Retinal pigment epithelial cell (primary cell): Measurements from ENCODE around the gene NKX3-2.

Experiments
- DNase-seq: peaks from one replicate; pipeline ENCODE4 v3.0.0-alpha.2; 2010; ENCODE audit warnings: low read depth
- H3K4me3 ChIP-seq: 2 replicates; pipeline ENCODE4 v1.5.1; 2011; ENCODE audit warnings: mild to moderate bottlenecking, low read length, control low read depth, moderate library complexity
- TF ChIP-seq, protein P1 (sequence below): conservative IDR thresholded peaks from 2 replicates; pipeline ENCODE4 v1.5.1; 2011; ENCODE audit warnings: low read depth, low read length, control low read depth, inconsistent platforms

The NKX3-2 gene

DNA sequence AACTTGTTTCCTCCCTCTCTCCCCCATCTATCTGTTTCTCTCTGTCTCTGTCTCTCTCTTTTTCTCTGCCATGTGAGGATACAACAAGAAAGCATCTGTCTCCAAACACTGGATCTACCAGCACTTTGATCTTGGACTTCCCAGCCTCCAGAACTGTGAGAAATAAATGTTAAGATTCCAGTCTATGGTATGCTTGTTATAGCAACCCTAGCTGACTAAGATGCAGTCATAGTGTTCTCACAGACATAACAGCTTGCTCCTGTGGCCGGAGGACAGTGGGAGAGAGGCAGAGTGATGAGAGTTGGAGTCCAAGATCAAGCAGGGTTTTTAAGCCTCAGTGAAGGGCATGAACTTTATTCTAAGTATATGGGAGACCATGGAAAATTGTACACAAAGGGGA, 8.8 kb upstream of the NKX3-2 start:
- no peak for DNase-seq
- TF ChIP-seq, protein P1, sequence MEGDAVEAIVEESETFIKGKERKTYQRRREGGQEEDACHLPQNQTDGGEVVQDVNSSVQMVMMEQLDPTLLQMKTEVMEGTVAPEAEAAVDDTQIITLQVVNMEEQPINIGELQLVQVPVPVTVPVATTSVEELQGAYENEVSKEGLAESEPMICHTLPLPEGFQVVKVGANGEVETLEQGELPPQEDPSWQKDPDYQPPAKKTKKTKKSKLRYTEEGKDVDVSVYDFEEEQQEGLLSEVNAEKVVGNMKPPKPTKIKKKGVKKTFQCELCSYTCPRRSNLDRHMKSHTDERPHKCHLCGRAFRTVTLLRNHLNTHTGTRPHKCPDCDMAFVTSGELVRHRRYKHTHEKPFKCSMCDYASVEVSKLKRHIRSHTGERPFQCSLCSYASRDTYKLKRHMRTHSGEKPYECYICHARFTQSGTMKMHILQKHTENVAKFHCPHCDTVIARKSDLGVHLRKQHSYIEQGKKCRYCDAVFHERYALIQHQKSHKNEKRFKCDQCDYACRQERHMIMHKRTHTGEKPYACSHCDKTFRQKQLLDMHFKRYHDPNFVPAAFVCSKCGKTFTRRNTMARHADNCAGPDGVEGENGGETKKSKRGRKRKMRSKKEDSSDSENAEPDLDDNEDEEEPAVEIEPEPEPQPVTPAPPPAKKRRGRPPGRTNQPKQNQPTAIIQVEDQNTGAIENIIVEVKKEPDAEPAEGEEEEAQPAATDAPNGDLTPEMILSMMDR: no peak
- no peak overlapping the region for H3K4me3 ChIP-seq

GRCh38 chr4:13548984-13549546, 4.8 kb upstream of the NKX3-2 start:
- H3K4me3 ChIP-seq: peak overlapping the region; percentile 27
- no peak for DNase-seq
- TF ChIP-seq, protein P1: peak; percentile 87

- DNase-seq: no peak
- TF ChIP-seq, protein P1: no peak
- H3K4me3 ChIP-seq: no peak overlapping the region
These were observed 4.0 kb upstream of the NKX3-2 start for GRCh38 chr4:13548059-13548983.

GRCh38 chr4:13547485-13548041, 3.3 kb upstream of the NKX3-2 start:
- no peak for DNase-seq
- TF ChIP-seq, protein P1: no peak
- H3K4me3 ChIP-seq: peak overlapping the region; percentile 28

- TF ChIP-seq, protein P1: no peak
- H3K4me3 ChIP-seq: peak overlapping the region; percentile 28
- no peak for DNase-seq
These were observed 2.7 kb upstream of the NKX3-2 start for GRCh38 chr4:13546941-13547484.

GRCh38 chr4:13546142-13546940, 2.0 kb upstream of the NKX3-2 start:
- TF ChIP-seq, protein P1: no peak
- no peak overlapping the region for H3K4me3 ChIP-seq

More at GRCh38 chr4:13546142-13546940, 2.0 kb upstream of the NKX3-2 start:
- no peak for DNase-seq
